ENCODE measurements around the gene ZNF445.

Gene ZNF445

GRCh38 chr3:44396200-44397171, 81.0 kb downstream of the ZNF445 start:
- DNase-seq, result no peak

GRCh38 chr3:44395714-44396113, 81.8 kb downstream of the ZNF445 start:
- DNase-seq, result no peak

GRCh38 chr3:44392489-44392888, 85.0 kb downstream of the ZNF445 start:
- no peak for DNase-seq

GRCh38 chr3:44387404-44387803, 90.1 kb downstream of the ZNF445 start:
- DNase-seq, result no peak

Data from stimulated activated CD4-positive, alpha-beta T cell treated with anti-CD3 and anti-CD28 coated beads, Interleukin-1b, Interleukin-23, amount 100 ng/mL, for 48 hours (primary cell).